H9 (cell line): ENCODE measurements around the gene BRSK2. TPM values are rescaled to one million over a fixed set of nuclear protein-coding genes. Genes with fewer than 3 reads are reported as not detected.

Experiments used
- DNase-seq: peaks from one replicate; pipeline ENCODE4 v3.0.0-alpha.2; 2017
- H2AFZ ChIP-seq: one replicate; pipeline ENCODE4 v1.6.1; 2013; ENCODE audit warnings: mild to moderate bottlenecking, low read length, control low read depth, moderate library complexity
- H2AK5ac ChIP-seq: 2 replicates; pipeline ENCODE4 v1.6.1; 2013; ENCODE audit warnings: low read length, control low read depth, mixed read lengths; ENCODE audit not compliant: insufficient read length
- H2BK120ac ChIP-seq: one replicate; pipeline ENCODE4 v1.6.1; 2013; ENCODE audit warnings: low read depth, mild to moderate bottlenecking, low read length, control low read depth, inconsistent platforms; ENCODE audit not compliant: poor library complexity, severe bottlenecking
- H2BK12ac ChIP-seq: 2 replicates; pipeline ENCODE4 v1.6.1; 2013; ENCODE audit warnings: low read length, control low read depth, mixed read lengths, low read depth; ENCODE audit not compliant: insufficient read length
- H2BK15ac ChIP-seq: 2 replicates; pipeline ENCODE4 v1.6.1; 2013; ENCODE audit warnings: low read depth, low read length, control low read depth
- H2BK20ac ChIP-seq: one replicate; pipeline ENCODE4 v1.6.1; 2013; ENCODE audit warnings: low read depth, mild to moderate bottlenecking, low read length, control low read depth, inconsistent platforms; ENCODE audit not compliant: poor library complexity, severe bottlenecking
- H2BK5ac ChIP-seq: 2 replicates; pipeline ENCODE4 v1.6.1; 2013; ENCODE audit warnings: low read length, control low read depth, mixed read lengths; ENCODE audit not compliant: insufficient read length
- H3K14ac ChIP-seq: 2 replicates; pipeline ENCODE4 v1.6.1; 2013; ENCODE audit warnings: low read length, control low read depth; ENCODE audit not compliant: insufficient read depth
- H3K18ac ChIP-seq: 2 replicates; pipeline ENCODE4 v1.6.1; 2013; ENCODE audit warnings: low read depth, mild to moderate bottlenecking, mixed read lengths, low read length, control low read depth; ENCODE audit not compliant: insufficient read length
- H3K23ac ChIP-seq: 2 replicates; pipeline ENCODE4 v1.6.1; 2013; ENCODE audit warnings: low read length, control low read depth, mixed read lengths, low read depth; ENCODE audit not compliant: insufficient read length
- H3K23me2 ChIP-seq: 2 replicates; pipeline ENCODE4 v1.6.1; 2013; ENCODE audit warnings: low read depth, mild to moderate bottlenecking, mixed read lengths, low read length, control low read depth; ENCODE audit not compliant: insufficient read length, poor library complexity, severe bottlenecking
- H3K27ac ChIP-seq: 2 replicates; pipeline ENCODE4 v1.5.1; 2013; ENCODE audit warnings: low read length, control low read depth, mixed read lengths, low read depth; ENCODE audit not compliant: insufficient read length
- H3K27me3 ChIP-seq: 2 replicates; pipeline ENCODE4 v1.6.1; 2013; ENCODE audit warnings: low read length, control low read depth, inconsistent platforms; ENCODE audit not compliant: insufficient read depth
- H3K4ac ChIP-seq: 2 replicates; pipeline ENCODE4 v1.6.1; 2013; ENCODE audit warnings: low read depth, mild to moderate bottlenecking, control low read depth, inconsistent platforms, low read length, moderate library complexity
- H3K4me1 ChIP-seq: 2 replicates; pipeline ENCODE4 v1.6.1; 2013; ENCODE audit warnings: low read length, control low read depth, inconsistent platforms; ENCODE audit not compliant: insufficient read depth
- H3K4me2 ChIP-seq: 2 replicates; pipeline ENCODE4 v1.6.1; 2013; ENCODE audit warnings: low read length, control low read depth, mixed read lengths; ENCODE audit not compliant: insufficient read length, insufficient read depth
- H3K56ac ChIP-seq: 2 replicates; pipeline ENCODE4 v1.6.1; 2013; ENCODE audit warnings: low read depth, mild to moderate bottlenecking, mixed read lengths, low read length, control low read depth; ENCODE audit not compliant: insufficient read length
- H3K79me1 ChIP-seq: 2 replicates; pipeline ENCODE4 v1.6.1; 2013; ENCODE audit warnings: low read depth, mild to moderate bottlenecking, moderate library complexity, low read length, control low read depth, inconsistent platforms; ENCODE audit not compliant: insufficient read depth, poor library complexity, severe bottlenecking
- H3K79me2 ChIP-seq: 2 replicates; pipeline ENCODE4 v1.6.1; 2013; ENCODE audit warnings: low read length, control low read depth, inconsistent platforms; ENCODE audit not compliant: insufficient read depth
- H3K9ac ChIP-seq: 2 replicates; pipeline ENCODE4 v1.6.1; 2013; ENCODE audit warnings: low read length, control low read depth, mixed read lengths; ENCODE audit not compliant: insufficient read length; ENCODE audit errors: extremely low read depth
- H3K9me3 ChIP-seq: one replicate; pipeline ENCODE4 v1.6.1; 2013; ENCODE audit warnings: low read depth, low read length, inconsistent platforms; ENCODE audit not compliant: control insufficient read depth
- H3T11ph ChIP-seq: one replicate; pipeline ENCODE4 v1.6.1; 2013; ENCODE audit warnings: mild to moderate bottlenecking, low read length, control low read depth, inconsistent platforms
- H4K20me1 ChIP-seq: one replicate; pipeline ENCODE4 v1.6.1; 2013; ENCODE audit not compliant: control insufficient read depth, insufficient read length, insufficient read depth
- H4K5ac ChIP-seq: 2 replicates; pipeline ENCODE4 v1.6.1; 2013; ENCODE audit warnings: low read depth, mild to moderate bottlenecking, mixed read lengths, low read length, control low read depth; ENCODE audit not compliant: insufficient read length
- H4K8ac ChIP-seq: replicated peaks from 2 replicates; pipeline ENCODE4 v1.6.1; 2013; ENCODE audit warnings: low read length, control low read depth, mixed read lengths, low read depth; ENCODE audit not compliant: insufficient read length
- H4K91ac ChIP-seq: 2 replicates; pipeline ENCODE4 v1.6.1; 2013; ENCODE audit warnings: low read depth, mild to moderate bottlenecking, moderate library complexity, mixed read lengths, low read length, control low read depth; ENCODE audit not compliant: insufficient read length
- H3K27ac Mint-ChIP-seq, 3 experiments: 2 replicates in 2 of 3; 3 replicates in 1 of 3; pipeline ENCODE4 v1.8.0; 2020 to 2021; ENCODE audit warnings: mixed read lengths in 3 of 3, mild to moderate bottlenecking in 1 of 3, moderate library complexity in 1 of 3
- H3K27me3 Mint-ChIP-seq: 2 replicates; pipeline ENCODE4 v1.8.0; 2021; ENCODE audit warnings: low read depth, mild to moderate bottlenecking, moderate library complexity, mixed read lengths
- H3K36me3 Mint-ChIP-seq, 3 experiments: 2 replicates in 2 of 3; 3 replicates in 1 of 3; pipeline ENCODE4 v1.8.0; 2020 to 2021; ENCODE audit warnings: low read depth in 3 of 3, mixed read lengths in 3 of 3; ENCODE audit not compliant: insufficient read depth in 1 of 3
- H3K4me1 Mint-ChIP-seq, 2 experiments: 2 replicates each; pipeline ENCODE4 v1.8.0; 2020; ENCODE audit warnings: mixed read lengths in 2 of 2
- H3K4me3 Mint-ChIP-seq, 2 experiments: 2 replicates in 1 of 2; 3 replicates in 1 of 2; pipeline ENCODE4 v1.8.0; 2020 to 2021; ENCODE audit warnings: mild to moderate bottlenecking in 2 of 2, mixed read lengths in 2 of 2, moderate library complexity in 1 of 2
- H3K9me3 Mint-ChIP-seq, 2 experiments: 2 replicates in 1 of 2; 3 replicates in 1 of 2; pipeline ENCODE4 v1.8.0; 2020; ENCODE audit warnings: mild to moderate bottlenecking in 2 of 2, mixed read lengths in 2 of 2, moderate library complexity in 1 of 2
- whole genome bisulfite sequencing: extraction: QIAGEN DNeasy Blood & Tissue Kit; methylation state at CpG from one replicate; pipeline ENCODE4 v1.1.7; 2013; ENCODE audit warnings: missing lambda C conversion rate, low lambda C conversion rate, mixed read lengths; ENCODE audit not compliant: insufficient read length; ENCODE audit errors: extremely low coverage; 5-methylcytosine and 5-hydroxymethylcytosine counted together
- total RNA-seq: library from RNA; stranded (reverse); gene quantifications from 2 replicates; pipeline ENCODE4 v1.2.1, GENCODE V29; 2021
- TF ChIP-seq, protein P1 (sequence below): fragments of 200-600 bp; sonication (generic); conservative IDR thresholded peaks from 3 replicates; pipeline ENCODE4 v1.8.0; 2021; ENCODE audit warnings: antibody characterized with exemption, mild to moderate bottlenecking

The BRSK2 gene
- total RNA-seq, 1 experiment from 2014 or later: 28.4 TPM

DNA sequence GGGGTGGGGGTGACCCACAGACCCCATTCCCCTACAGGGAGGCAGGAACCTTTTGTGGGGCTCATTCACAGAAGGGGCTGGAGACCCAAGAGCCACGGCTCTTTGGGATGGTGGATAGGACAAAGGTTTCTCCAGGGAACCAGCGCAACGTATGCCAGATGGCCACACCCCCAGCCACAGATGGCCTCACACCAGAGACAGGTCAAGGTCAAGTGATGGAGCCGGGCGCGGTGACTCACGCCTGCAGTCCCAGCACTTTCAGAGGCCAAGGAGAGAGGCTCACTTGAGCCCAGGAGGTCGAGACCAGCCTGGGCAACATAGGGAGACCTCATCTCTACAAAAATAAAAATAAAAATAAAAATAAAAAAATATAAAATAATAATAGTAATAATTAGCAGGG is 17.1 kb upstream of the BRSK2 start:
- no peak overlapping the region for H3K56ac ChIP-seq
- H4K5ac ChIP-seq: no peak overlapping the region
- H3K14ac ChIP-seq: no peak overlapping the region; the same call in 1 of the 2 replicates
- Mint-ChIP-seq H3K4me1 (no peaks in the 10 kb centered on the region), H3K27ac (no peak overlapping the region), H3K36me3 (peaks cover 0 to 4% (median 2%) of the 10 kb centered on the region in 3 experiments; a peak in 2 of 7 replicates), H3K9me3 (peaks cover 6 to 9% of the 10 kb centered on the region in 2 experiments; a peak in 4 of 5 replicates), H3K4me3 (no peak overlapping the region), H3K27me3 (peaks cover 10% of the 10 kb centered on the region)
- no peaks in the 10 kb centered on the region for H3K79me2 ChIP-seq
- no peak overlapping the region for H4K8ac ChIP-seq
- no peak overlapping the region for H3K18ac ChIP-seq
- H2AK5ac ChIP-seq: no peak overlapping the region
- H3K4ac ChIP-seq: no peak overlapping the region
- H3K4me1 ChIP-seq: no peaks in the 10 kb centered on the region
- H3K79me1 ChIP-seq: no peaks in the 10 kb centered on the region
- no peaks in the 10 kb centered on the region for H4K20me1 ChIP-seq
- H3K9me3 ChIP-seq: no peaks in the 10 kb centered on the region
- H3K27ac ChIP-seq: no peak overlapping the region
- TF ChIP-seq, protein P1, sequence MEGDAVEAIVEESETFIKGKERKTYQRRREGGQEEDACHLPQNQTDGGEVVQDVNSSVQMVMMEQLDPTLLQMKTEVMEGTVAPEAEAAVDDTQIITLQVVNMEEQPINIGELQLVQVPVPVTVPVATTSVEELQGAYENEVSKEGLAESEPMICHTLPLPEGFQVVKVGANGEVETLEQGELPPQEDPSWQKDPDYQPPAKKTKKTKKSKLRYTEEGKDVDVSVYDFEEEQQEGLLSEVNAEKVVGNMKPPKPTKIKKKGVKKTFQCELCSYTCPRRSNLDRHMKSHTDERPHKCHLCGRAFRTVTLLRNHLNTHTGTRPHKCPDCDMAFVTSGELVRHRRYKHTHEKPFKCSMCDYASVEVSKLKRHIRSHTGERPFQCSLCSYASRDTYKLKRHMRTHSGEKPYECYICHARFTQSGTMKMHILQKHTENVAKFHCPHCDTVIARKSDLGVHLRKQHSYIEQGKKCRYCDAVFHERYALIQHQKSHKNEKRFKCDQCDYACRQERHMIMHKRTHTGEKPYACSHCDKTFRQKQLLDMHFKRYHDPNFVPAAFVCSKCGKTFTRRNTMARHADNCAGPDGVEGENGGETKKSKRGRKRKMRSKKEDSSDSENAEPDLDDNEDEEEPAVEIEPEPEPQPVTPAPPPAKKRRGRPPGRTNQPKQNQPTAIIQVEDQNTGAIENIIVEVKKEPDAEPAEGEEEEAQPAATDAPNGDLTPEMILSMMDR: no peak
- DNase-seq: no peak
- no peak overlapping the region for H2BK15ac ChIP-seq
- H3T11ph ChIP-seq: no peak overlapping the region
- no peak overlapping the region for H2AFZ ChIP-seq
- H3K4me2 ChIP-seq: no peak overlapping the region
- H2BK12ac ChIP-seq: no peak overlapping the region
- no peak overlapping the region for H3K9ac ChIP-seq
- WGBS: no CpG with 5 or more reads among the region's 8 CpGs
- no peak overlapping the region for H2BK120ac ChIP-seq
- H3K23me2 ChIP-seq: peaks cover 2% of the 10 kb centered on the region
- no peak overlapping the region for H3K23ac ChIP-seq
- H3K27me3 ChIP-seq: no peaks in the 10 kb centered on the region
- no peak overlapping the region for H2BK5ac ChIP-seq
- no peak overlapping the region for H2BK20ac ChIP-seq
- no peak overlapping the region for H4K91ac ChIP-seq
